ENCODE data around the gene SPATS2. TPM values are rescaled to one million over a fixed set of nuclear protein-coding genes. Genes with fewer than 3 reads are reported as not detected.
A peak's percentile ranks its signal among the peaks of the same experiment; 100 is the strongest.

The SPATS2 gene
- total RNA-seq, 4 donors from 2014 or later, result 14.0 to 26.5 (median 19.6) TPM

DNA sequence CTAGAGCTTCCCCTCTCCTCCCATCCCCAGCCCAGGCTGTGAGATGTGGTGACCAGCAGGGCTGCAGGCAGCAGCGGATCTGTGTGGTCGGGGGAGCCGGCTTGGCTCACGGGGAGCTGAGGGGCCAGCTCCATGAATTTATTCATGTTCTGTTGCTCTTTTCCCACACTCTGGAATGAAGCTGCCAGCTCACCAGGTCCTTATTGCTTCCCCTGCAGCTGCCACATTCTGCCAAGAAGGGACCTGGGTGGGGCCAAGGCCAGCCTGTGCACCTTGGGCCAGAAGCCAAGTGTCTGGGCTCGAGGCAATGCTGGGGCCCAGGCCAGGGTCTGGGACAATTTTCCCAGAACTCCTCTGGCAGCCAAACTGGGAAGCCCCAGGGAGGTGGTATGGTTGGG lies 27.8 kb upstream of the SPATS2 start:
- H3K4me3 ChIP-seq (ENCODE audit: low read depth, poor library complexity, severe bottlenecking), result no peak overlapping the region
- TF ChIP-seq, protein P1, sequence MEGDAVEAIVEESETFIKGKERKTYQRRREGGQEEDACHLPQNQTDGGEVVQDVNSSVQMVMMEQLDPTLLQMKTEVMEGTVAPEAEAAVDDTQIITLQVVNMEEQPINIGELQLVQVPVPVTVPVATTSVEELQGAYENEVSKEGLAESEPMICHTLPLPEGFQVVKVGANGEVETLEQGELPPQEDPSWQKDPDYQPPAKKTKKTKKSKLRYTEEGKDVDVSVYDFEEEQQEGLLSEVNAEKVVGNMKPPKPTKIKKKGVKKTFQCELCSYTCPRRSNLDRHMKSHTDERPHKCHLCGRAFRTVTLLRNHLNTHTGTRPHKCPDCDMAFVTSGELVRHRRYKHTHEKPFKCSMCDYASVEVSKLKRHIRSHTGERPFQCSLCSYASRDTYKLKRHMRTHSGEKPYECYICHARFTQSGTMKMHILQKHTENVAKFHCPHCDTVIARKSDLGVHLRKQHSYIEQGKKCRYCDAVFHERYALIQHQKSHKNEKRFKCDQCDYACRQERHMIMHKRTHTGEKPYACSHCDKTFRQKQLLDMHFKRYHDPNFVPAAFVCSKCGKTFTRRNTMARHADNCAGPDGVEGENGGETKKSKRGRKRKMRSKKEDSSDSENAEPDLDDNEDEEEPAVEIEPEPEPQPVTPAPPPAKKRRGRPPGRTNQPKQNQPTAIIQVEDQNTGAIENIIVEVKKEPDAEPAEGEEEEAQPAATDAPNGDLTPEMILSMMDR (IDR thresholded peaks at IDR 0.05), result no peak
- TF ChIP-seq POLR2A (IDR thresholded peaks at IDR 0.05), result no peak
- intact Hi-C loops (cut with DNase I; ENCODE audit: low total_unique reads), result no loop called here
- 49 to 51% methylated on average over 5 of the region's 5 CpGs for WGBS, 2 donors
- DNase-seq (ENCODE audit: low spot score in 2 of 2), result peak in 1 of 2 donors; percentile 80

DNA sequence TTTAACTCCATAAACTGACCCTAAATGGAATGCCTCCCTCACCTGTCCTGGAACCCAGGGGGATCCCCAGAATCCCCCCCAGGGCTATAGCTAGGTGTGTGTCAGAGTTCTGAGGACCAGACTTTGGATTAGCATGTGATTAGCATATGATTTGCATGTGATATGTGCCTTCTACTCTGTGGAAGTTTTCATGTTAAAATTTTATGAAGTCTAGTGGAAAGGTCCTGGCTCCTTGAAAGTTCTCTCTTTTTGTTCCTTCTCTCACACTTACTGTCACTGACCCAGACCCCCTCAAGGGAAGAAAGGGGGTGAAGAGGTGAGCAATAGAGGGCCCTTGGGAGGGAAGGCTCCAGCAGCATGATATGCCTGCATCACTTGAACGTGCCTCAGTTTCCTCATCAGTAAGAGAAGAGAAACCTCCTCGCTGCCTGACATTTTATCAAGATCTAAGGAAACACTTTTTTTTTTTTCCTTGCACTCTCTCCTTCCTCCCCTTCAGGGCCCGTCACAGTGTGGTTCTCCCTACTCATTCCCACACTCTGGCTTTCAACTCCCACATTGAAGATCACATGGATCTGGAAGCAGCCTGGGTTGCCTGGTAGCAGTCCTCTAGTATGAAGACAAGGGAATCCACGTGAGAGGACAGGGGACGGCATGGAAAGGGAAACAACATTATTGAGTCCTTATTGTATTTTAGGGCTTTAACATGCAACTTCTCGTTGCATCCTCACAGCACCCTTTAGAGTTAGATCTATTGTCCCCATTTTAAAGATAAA lies 27.0 kb upstream of the SPATS2 start:
- intact Hi-C loops (cut with DNase I; ENCODE audit: low total_unique reads), result loop anchor here (5.0 kb wide), 1 partner anchor 53 kb away; no protein-coding TSS in a partner anchor
- H3K4me3 ChIP-seq (ENCODE audit: low read depth, poor library complexity, severe bottlenecking), result no peak overlapping the region
- TF ChIP-seq, protein P1 (IDR thresholded peaks at IDR 0.05), result no peak
- no peak for TF ChIP-seq POLR2A (IDR thresholded peaks at IDR 0.05)
- WGBS, 2 donors, result 55 to 67% methylated on average over 6 of the region's 6 CpGs
- peak in 1 of 2 donors; percentile 46 for DNase-seq (ENCODE audit: low spot score in 2 of 2)

DNA sequence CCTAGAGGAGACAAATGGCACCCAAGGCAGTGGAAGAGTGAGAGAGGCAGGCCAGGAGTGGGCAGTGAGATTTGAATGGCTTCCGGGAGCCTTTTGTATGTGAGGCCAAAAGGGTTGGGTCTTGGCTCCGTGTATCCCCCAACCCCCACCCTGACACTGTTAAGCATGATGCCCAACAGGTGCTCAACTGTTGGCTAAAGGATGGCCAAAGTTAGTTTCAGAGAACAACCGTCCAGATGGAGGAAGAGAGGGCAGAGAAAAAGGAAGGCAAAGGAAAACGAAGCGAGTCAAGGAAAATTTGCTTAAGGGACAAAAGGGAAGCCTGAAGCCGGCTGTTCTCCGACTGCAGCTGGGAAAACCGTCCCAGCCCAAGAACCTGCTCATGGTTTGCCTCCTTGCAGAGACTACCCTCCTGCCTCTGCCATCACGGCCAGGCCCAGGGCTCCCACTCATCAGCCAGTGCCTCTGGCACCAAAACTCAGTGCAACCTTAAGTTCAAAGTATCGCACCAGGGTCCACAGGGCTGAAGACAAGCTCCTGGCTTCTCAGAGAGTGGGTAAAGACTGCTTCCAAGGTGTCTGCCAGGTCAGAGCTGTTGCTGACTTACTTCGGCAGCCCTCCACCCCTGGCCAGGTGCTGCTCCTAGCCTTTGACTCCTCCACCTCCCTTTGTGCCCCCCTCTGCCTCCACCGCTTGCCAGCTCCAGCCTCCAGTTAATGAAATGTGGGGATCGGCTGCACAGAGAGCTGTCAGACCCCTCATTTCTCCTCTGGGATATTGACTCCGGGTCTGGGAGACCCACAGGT lies 26.1 kb upstream of the SPATS2 start:
- peak in 1 of 2 donors; percentile 72 for DNase-seq (ENCODE audit: low spot score in 2 of 2)
- 57 to 64% methylated on average over 13 to 14 of the region's 14 CpGs for WGBS, 2 donors
- H3K4me3 ChIP-seq (ENCODE audit: low read depth, poor library complexity, severe bottlenecking), result no peak overlapping the region
- intact Hi-C loops (cut with DNase I; ENCODE audit: low total_unique reads), result loop anchor here (5.0 kb wide), 1 partner anchor 54 kb away; no protein-coding TSS in a partner anchor
- TF ChIP-seq POLR2A (IDR thresholded peaks at IDR 0.05), result no peak
- TF ChIP-seq, protein P1 (IDR thresholded peaks at IDR 0.05), result no peak

DNA sequence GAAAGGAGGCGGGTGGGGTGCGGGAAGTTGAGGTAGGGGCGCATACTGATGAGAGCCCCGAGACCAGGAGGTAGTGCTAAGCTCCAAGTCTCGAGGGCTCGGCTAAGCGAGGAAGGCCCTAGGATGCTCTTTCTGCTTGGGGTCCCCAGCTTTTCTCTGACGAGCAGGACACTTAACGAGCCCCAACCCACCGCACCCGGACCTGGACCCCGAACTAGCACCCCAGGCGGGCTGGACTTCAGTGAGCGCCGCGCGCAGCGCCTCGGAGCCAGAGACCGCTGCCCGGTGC lies 25.5 kb upstream of the SPATS2 start:
- H3K4me3 ChIP-seq (ENCODE audit: low read depth, poor library complexity, severe bottlenecking), result no peak overlapping the region
- 45 to 61% methylated on average over 20 to 21 of the region's 21 CpGs for WGBS, 2 donors
- DNase-seq (ENCODE audit: low spot score in 2 of 2), result peak in 1 of 2 donors; percentile 82
- TF ChIP-seq POLR2A (IDR thresholded peaks at IDR 0.05), result no peak
- TF ChIP-seq, protein P1 (IDR thresholded peaks at IDR 0.05), result no peak
- intact Hi-C loops (cut with DNase I; ENCODE audit: low total_unique reads), result loop anchor here (5.0 kb wide), 1 partner anchor 54 kb away; no protein-coding TSS in a partner anchor

DNA sequence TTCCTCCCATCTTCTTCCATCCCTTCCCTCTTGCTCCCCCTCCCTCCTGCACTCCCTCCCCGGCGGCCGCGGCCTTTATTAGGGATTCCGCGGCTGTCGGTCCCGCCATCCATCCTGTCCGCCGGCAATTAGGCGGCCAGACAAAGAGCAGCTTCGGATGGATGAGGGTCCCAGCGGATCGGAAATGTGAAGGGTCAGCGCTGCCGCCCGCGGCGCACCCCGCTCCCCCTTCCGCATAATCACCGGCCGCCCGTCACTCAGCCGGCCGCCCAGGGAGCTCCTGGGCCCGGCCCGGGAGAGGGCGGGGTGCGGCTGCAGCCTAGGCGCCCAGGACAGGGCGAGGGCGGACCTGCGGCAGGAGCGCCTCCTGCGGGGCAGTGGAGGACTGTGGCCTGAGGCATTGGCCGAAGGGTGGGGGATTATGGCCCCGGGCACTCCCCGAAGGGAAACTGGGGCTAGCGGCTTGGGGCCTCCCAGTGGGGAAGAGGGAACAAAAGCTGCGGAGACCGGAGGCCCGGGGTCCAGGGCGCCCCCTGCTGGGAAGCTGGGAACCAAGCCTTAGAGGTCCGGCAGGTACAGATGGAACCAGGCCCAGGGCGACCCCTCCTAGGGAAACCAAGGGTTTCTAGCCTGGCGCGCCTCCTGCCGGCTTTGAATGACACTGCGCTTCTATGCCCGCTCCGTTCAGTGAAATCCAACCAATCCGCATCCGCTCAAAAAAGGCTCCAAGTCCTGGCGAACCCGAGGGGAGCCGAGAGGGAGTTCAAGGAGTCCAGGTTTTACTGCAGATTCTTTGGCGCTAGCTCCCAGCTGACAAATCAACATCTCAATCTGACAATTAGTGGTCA lies 25.0 kb upstream of the SPATS2 start:
- WGBS, 2 donors, result 3 to 4% methylated on average over 29 to 55 of the region's 58 CpGs
- peak in 1 of 2 donors; percentile 94 for DNase-seq (ENCODE audit: low spot score in 2 of 2)
- no peak overlapping the region for H3K4me3 ChIP-seq (ENCODE audit: low read depth, poor library complexity, severe bottlenecking)
- intact Hi-C loops (cut with DNase I; ENCODE audit: low total_unique reads), result loop anchor here (5.0 kb wide), 1 partner anchor 55 kb away; no protein-coding TSS in a partner anchor
- TF ChIP-seq, protein P1 (IDR thresholded peaks at IDR 0.05), result peak in 1 of 3 donors; percentile 65
- no peak for TF ChIP-seq POLR2A (IDR thresholded peaks at IDR 0.05)

All from lower leg skin (tissue), 4 donors.